Endothelial cell of umbilical vein (primary cell): ENCODE measurements around the gene PRRT4.

ENCODE experiments used
- CTCF ChIP-seq, 2 donors: IDR thresholded peaks; 1 replicate in 1 of 2; 2 replicates in 1 of 2; pipeline ENCODE4 v1.5.1; 2011; ENCODE audit warnings: low read length in 2 of 2, mild to moderate bottlenecking in 2 of 2, moderate library complexity in 2 of 2, control low read depth in 1 of 2, inconsistent platforms in 1 of 2, low read depth in 1 of 2; ENCODE audit not compliant: insufficient read depth in 1 of 2; ENCODE audit errors: extremely low read depth in 1 of 2
- EZH2 ChIP-seq: IDR thresholded peaks from 2 replicates; pipeline ENCODE4 v1.6.1; 2012; ENCODE audit warnings: borderline replicate concordance, low read depth, mild to moderate bottlenecking, moderate library complexity, low read length, inconsistent platforms; ENCODE audit not compliant: severe bottlenecking
- POLR2A ChIP-seq: IDR thresholded peaks from 2 replicates; pipeline ENCODE4 v1.6.1; 2012; ENCODE audit warnings: low read depth, mild to moderate bottlenecking, control low read depth, low read length
- POLR2AphosphoS5 ChIP-seq: IDR thresholded peaks from 2 replicates; pipeline ENCODE4 v1.6.1; 2012; ENCODE audit warnings: low read depth, mild to moderate bottlenecking, control low read depth, low read length, moderate library complexity; ENCODE audit not compliant: insufficient read depth
- TF ChIP-seq, protein P1 (sequence below): IDR thresholded peaks from 2 replicates; pipeline ENCODE4 v1.6.1; 2011; ENCODE audit not compliant: insufficient read depth, insufficient read length

DNA sequence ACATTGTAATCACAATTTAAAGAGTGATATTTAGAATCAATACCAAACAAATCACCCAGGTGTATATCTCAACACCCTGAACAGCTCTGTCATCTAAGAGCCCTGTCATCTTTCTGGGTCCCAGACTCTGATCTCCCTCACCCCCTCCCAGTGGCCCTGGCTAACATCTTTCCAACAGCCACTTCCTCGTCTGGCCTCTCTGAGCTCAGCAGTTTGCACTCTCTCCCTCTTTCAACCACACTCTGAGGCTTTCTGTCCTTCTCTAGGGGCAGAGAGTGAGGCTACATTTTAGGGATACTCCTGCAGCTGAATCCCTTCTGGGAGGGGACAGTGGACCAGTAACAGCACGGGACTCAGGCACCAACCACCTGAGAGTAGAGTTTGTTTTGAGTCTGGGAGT, 17.1 kb upstream of the PRRT4 start:
- TF ChIP-seq CTCF (IDR thresholded peaks at IDR 0.05; ENCODE audit: extremely low read depth in 1 of 2, insufficient read depth in 1 of 2, low read depth in 1 of 2, low read length in 2 of 2) (no peak), POLR2AphosphoS5 (no peak), POLR2A (no peak), EZH2 (no peak)
- TF ChIP-seq, protein P1, sequence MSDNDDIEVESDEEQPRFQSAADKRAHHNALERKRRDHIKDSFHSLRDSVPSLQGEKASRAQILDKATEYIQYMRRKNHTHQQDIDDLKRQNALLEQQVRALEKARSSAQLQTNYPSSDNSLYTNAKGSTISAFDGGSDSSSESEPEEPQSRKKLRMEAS: no peak
